Measurements from ENCODE around the gene CDKAL1. TPM values are rescaled to one million over a fixed set of nuclear protein-coding genes. Genes with fewer than 3 reads are reported as not detected.

Gene CDKAL1
- total and polyA plus RNA-seq, 10 of the 15 experiments (the other 5 are each of a cell fraction or from before 2014, with no cell fraction given): 10.7 to 26.9 (median 17.3) TPM

GRCh38 chr6:20893412-20893811, 359.2 kb downstream of the CDKAL1 start:
- ChIA-PET RAD21 (ENCODE audit: unreplicated experiment) (no interaction called here), SMC1A (ENCODE audit: uncharacterized antibody, unreplicated experiment) (no interaction called here), CTCF (no interaction called here), POLR2A (no interaction called here)
- Histone ChIP-seq H3K36me3 (ENCODE audit: control insufficient read depth in 2 of 2, insufficient read depth in 2 of 2, low read length in 1 of 2) (no peaks in the 10 kb centered on the region), H3K4me1 (ENCODE audit: control insufficient read depth, insufficient read depth, low read length) (no peaks in the 10 kb centered on the region), H3K4me2 (ENCODE audit: control insufficient read depth, insufficient read depth) (no peak overlapping the region), H3K9ac (ENCODE audit: control insufficient read depth, insufficient read depth, low read length) (no peak overlapping the region), H3K4me3 (no peak overlapping the region), H3K27me3 (replicated peaks in 1 of 2; ENCODE audit: control insufficient read depth in 2 of 2, insufficient read depth in 2 of 2, low read length in 1 of 2) (no peaks in the 10 kb centered on the region), H3K27ac (ENCODE audit: control insufficient read depth, insufficient read depth) (no peak overlapping the region), H2AFZ (ENCODE audit: control insufficient read depth, low read depth, low read length) (no peak overlapping the region), H4K20me1 (ENCODE audit: control insufficient read depth, insufficient read depth) (no peaks in the 10 kb centered on the region), H3K79me2 (ENCODE audit: control insufficient read depth, insufficient read depth, low read length) (no peaks in the 10 kb centered on the region), H3K9me3 (replicated peaks; ENCODE audit: control insufficient read depth, insufficient read depth, low read length) (no peaks in the 10 kb centered on the region)
- no peak for FAIRE-seq
- DNase-seq (ENCODE audit: low read depth, low spot score): no peak
- no peak for ATAC-seq
- in situ Hi-C loops (cut with MboI) (no loop called here), intact Hi-C loops (cut with micrococcal nuclease; ENCODE audit: unreplicated experiment) (no loop called here)
- BruUV-seq (replicated peaks): no TSS peak
- TF ChIP-seq ZNF24 (IDR thresholded peaks at IDR 0.05): no peak

GRCh38 chr6:20900389-20901160, 366.3 kb downstream of the CDKAL1 start:
- ATAC-seq (peak; percentile 97), FAIRE-seq (no peak), DNase-seq (ENCODE audit: low read depth, low spot score) (no peak)
- RAD21 ChIA-PET (ENCODE audit: unreplicated experiment): interaction anchor here (0.6 to 2.2 kb wide), 3 partner anchors 19 to 694 kb away, joined by 3 to 5 read pairs (median 4); no protein-coding TSS in a partner anchor
- no peak overlapping the region for H3K9ac ChIP-seq (ENCODE audit: control insufficient read depth, insufficient read depth, low read length)
- no peak overlapping the region; the same call in 1 of the 2 replicates for H2AFZ ChIP-seq (ENCODE audit: control insufficient read depth, low read depth, low read length)
- peaks cover 6% of the 10 kb centered on the region; the same call in 1 of the 2 replicates for H3K4me1 ChIP-seq (ENCODE audit: control insufficient read depth, insufficient read depth, low read length)
- no peaks in the 10 kb centered on the region for H3K27me3 ChIP-seq (replicated peaks in 1 of 2; ENCODE audit: control insufficient read depth in 2 of 2, insufficient read depth in 2 of 2, low read length in 1 of 2)
- H3K4me2 ChIP-seq (ENCODE audit: control insufficient read depth, insufficient read depth): peak overlapping the region; percentile 53
- POLR2A ChIA-PET: interaction anchor here (0.5 to 1.9 kb wide), 2 partner anchors 13 to 47 kb away, joined by 5 to 10 read pairs; no protein-coding TSS in a partner anchor
- H3K79me2 ChIP-seq (ENCODE audit: control insufficient read depth, insufficient read depth, low read length): no peaks in the 10 kb centered on the region
- 9% methylated on average over 7 of the region's 7 CpGs for WGBS (ENCODE audit: insufficient coverage, insufficient replicate concordance, low lambda C conversion rate, missing lambda C conversion rate)
- no TSS peak for BruUV-seq (replicated peaks)
- H4K20me1 ChIP-seq (ENCODE audit: control insufficient read depth, insufficient read depth): no peaks in the 10 kb centered on the region
- in situ Hi-C loops (cut with MboI) (no loop called here), intact Hi-C loops (cut with micrococcal nuclease; ENCODE audit: unreplicated experiment) (loop anchor here (2.0 kb wide), 1 partner anchor 18 kb away; no protein-coding TSS in a partner anchor)
- H3K9me3 ChIP-seq (replicated peaks; ENCODE audit: control insufficient read depth, insufficient read depth, low read length): no peaks in the 10 kb centered on the region; the same call in 2 of the 3 replicates
- H3K36me3 ChIP-seq (ENCODE audit: control insufficient read depth in 2 of 2, insufficient read depth in 2 of 2, low read length in 1 of 2): no peaks in the 10 kb centered on the region
- SMC1A ChIA-PET (ENCODE audit: uncharacterized antibody, unreplicated experiment): interaction anchor here (0.8 to 2.3 kb wide), 6 partner anchors 10 to 103 kb away, joined by 3 to 7 read pairs (median 4); no protein-coding TSS in a partner anchor
- CTCF ChIA-PET: interaction anchor here (0.9 to 1.5 kb wide), 2 partner anchors 9 to 337 kb away, joined by 3 to 7 read pairs; no protein-coding TSS in a partner anchor
- peak overlapping the region; percentile 33; the same call in 1 of the 2 replicates for H3K27ac ChIP-seq (ENCODE audit: control insufficient read depth, insufficient read depth)
- no peak overlapping the region for H3K4me3 ChIP-seq
- peak; percentile 92 for TF ChIP-seq ATF2 (IDR thresholded peaks at IDR 0.05; ENCODE audit: low read length)
- TF ChIP-seq EED (IDR thresholded peaks at IDR 0.05; ENCODE audit: low read depth): peak; percentile 7; the same call in 1 of the 2 replicates
- TF ChIP-seq CEBPB (IDR thresholded peaks at IDR 0.05; ENCODE audit: borderline replicate concordance in 1 of 2, low read depth in 2 of 2, low read length in 2 of 2): peak in 1 of 2 experiments; percentile 66; a peak in 1 of 4 replicates
- TF ChIP-seq MEF2A (IDR thresholded peaks at IDR 0.05; ENCODE audit: insufficient read depth, low read depth, low read length): 0 out of 2 replicates have a peak, but pooled peaks have one; percentile 51
- peak; percentile 98 for TF ChIP-seq NFIC (IDR thresholded peaks at IDR 0.05; ENCODE audit: low read depth, low read length)
- TF ChIP-seq TCF7 (IDR thresholded peaks at IDR 0.05; ENCODE audit: borderline replicate concordance): peak; percentile 38
- no peak for TF ChIP-seq TAF1 (IDR thresholded peaks at IDR 0.05; ENCODE audit: borderline replicate concordance, low read depth, low read length)
- TF ChIP-seq BCL3 (IDR thresholded peaks at IDR 0.05; ENCODE audit: borderline replicate concordance, insufficient read depth, low read depth, low read length, poor library complexity, severe bottlenecking): peak; percentile 60
- TF ChIP-seq SREBF2 (IDR thresholded peaks at IDR 0.05; ENCODE audit: low read length): no peak
- no peak for TF ChIP-seq POLR2A (IDR thresholded peaks at IDR 0.05; ENCODE audit: low read depth, low read length)
- no peak for TF ChIP-seq MLLT1 (IDR thresholded peaks at IDR 0.05)
